T-helper 1 cell (primary cell): ENCODE data around the gene TRANK1.
A peak's percentile ranks its signal among the peaks of the same experiment; 100 is the strongest.

Experiments used
- DNase-seq, 5 donors: peaks; one replicate each; pipeline ENCODE4 v3.0.0-alpha.2; 2012 to 2020

The TRANK1 gene

DNA sequence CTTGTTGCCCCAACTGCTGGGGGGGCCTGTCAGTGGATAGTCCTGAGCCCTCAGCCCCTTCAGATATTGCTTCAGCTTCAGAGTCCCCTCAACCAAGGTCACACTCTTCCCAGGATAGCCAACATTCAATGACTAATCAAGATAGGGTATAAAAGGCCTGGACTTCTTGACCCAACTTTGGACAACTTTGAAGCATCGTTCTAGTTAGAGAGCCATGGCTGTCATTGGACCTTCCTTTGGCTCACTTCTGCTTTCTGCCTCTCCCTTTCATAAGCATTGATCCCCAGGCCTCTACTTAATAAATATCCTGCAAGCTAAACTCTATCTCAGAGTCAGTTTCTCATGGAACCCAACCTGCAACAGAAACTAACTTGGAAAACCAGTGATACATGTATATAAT, 149.2 kb downstream of the TRANK1 start:
- DNase-seq, result no peak

DNA sequence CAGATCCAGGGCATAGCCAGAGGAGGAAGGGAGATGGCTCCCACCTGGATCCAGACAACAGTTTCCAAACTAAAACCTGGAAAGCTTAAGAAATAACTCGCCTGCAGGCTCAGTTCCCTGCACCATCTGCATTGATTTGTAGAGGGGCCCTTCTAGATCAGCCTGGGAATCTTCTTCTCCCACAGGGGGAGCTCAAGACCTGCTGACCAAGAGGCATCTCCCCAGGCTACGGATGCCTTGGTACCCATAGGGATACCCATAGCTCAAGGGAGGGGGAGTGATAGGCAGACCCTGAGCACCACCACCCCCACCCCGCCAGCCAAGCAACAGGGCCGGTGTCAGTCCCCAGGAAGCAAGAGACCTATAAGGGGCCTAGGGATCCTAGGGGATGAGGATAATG, 152.5 kb downstream of the TRANK1 start:
- DNase-seq, result peak in 1 of 5 donors; percentile 12

DNA sequence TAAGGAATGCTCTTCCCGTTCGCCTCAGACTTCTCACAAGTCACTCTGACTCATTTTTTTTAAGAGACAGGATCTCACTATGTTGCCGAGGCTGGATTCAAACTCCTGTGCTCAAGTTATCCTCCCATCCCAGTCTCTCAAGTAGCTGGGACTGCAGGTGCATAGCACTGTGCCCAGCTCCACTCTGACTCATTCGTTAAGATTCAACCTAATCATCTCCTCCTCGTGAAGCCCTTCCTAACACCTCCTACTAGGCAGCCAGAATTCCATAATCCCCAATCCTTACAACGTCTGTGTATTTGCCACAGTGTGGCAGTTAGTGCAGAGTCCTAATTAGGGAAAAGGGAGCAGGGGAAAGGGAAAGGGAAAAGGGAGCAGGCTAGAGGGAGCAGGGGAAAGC, 154.1 kb downstream of the TRANK1 start:
- no peak for DNase-seq

DNA sequence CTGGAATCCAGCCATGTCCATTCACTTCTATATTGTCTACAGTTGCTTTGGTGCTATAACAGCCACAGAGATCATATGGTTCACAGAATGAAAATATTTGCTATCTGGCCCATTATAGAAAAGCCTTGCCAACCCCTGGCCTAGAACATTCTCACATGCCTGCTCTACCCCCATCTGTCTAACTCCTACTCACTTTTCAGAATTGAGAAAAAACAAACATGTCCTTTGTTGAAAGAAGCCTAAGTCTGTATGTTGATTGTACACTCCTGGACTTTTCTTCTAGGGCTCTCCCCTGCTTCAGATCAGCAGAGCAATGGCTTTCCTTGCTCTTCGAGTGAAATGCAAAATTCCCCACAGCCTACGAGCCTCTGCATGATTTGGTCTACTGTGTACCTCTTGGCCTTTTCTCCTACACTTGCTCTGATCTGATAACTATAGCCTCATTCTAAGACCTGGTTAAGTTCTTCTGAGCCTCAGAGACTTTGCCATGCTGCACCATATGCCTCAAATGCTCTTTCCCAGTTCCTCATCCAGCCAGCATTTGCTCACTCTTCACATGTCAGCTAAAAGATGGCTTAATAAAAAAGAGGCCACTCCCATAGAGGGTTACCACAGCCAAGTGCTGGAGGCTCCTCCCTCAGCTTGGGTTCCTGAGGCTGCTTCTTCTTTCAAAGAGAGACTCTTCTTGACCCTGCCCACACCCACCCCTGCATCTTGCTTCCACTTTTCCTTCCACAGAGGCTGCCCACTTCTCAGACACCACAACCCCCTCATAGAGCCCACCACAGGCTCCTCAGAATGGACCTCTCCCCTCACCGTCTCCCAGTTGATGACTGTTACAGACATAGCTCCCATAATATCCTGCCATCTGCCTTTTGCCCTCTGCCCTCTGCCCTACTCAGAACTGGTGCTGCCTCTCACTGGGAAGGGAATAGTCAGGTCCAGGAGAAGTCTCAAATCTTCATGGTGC, 157.6 kb downstream of the TRANK1 start:
- no peak for DNase-seq

DNA sequence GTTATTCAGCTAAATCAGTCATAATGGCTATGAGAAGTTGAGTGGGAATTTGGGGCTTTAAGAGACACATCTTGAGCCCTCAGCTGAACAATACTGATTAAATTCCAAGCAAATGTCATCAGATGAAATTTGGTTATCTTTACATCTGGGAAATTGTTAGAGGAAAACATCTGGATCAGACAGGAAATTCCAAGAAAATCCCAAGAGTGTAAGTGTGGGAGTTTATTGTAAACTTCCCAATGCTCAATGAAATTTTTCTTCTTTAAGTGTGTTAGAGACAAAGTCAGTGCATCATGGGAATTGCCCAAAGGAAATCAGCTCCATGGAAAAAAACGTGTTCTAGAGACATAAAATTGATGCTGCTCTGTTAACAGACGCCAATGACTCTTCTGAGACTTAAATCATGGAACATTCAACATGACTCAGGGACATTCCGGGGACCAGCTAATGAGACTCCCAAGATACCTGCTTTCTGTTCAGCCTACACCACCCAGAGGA, 160.7 kb downstream of the TRANK1 start:
- DNase-seq, result no peak

DNA sequence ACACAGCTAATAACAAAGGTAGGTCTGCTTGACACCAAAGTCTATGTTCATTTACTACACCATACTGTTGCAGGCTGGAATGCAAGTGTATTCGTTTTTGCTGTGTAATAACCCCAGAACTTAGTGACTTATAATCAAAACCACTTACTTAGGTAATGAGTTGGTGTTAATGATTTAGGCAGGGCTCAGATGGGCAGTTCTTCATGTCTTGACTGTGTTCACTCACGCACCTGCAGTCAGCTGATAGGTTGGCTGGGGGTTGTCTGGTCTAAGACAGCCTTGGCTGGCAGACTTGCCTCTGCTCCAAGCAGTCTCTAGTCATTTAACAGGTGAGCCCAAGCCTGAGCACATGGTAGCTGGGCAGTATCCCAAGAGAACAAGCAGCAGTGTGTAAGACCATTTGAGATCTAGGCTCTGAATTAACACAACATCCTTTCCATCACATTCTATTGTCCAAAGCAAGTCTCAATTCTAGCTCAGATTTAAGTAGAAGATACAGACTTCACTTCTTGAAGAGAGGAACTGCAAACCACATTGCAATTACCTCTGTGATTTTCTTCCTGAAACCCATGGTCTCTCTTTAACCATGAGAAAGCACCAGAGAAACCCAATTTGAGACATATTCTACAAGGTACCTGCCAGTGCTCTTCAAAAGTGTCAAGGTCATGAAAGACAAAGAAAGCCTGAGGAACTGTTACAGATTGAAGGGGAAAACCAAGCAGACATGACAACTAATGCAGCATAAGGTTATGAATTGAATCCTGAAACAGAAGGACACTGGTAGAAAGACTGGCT, 167.2 kb downstream of the TRANK1 start:
- DNase-seq, result no peak
